KOPT-K1 (cell line): ENCODE data around the gene SPIN2B.
"Not testable (repeated sequence)": the region's sequence is repeated elsewhere in the genome, so short reads cannot be mapped to it uniquely, and the experiment has no call there.

ENCODE experiments used
- H3K27ac ChIP-seq: fragments of 200-600 bp; sonication (generic); 2 replicates; pipeline ENCODE4 v1.5.1; 2016; ENCODE audit warnings: antibody characterized with exemption, mild to moderate bottlenecking, low read depth, low read length; ENCODE audit not compliant: poor library complexity, severe bottlenecking
- H3K36me3 ChIP-seq: fragments of 200-600 bp; sonication (generic); 2 replicates; pipeline ENCODE4 v1.5.1; 2017; ENCODE audit warnings: antibody characterized with exemption, mild to moderate bottlenecking, low read length, moderate library complexity; ENCODE audit not compliant: insufficient read depth
- H3K9me3 ChIP-seq: fragments of 200-600 bp; sonication (generic); 2 replicates; pipeline ENCODE4 v1.5.1; 2017; ENCODE audit warnings: antibody characterized with exemption, low read length, mild to moderate bottlenecking; ENCODE audit not compliant: insufficient read depth, poor library complexity, severe bottlenecking

Gene SPIN2B

GRCh38 chrX:57117566-57117965, 3.8 kb downstream of the SPIN2B start:
- not testable (repeated sequence) for H3K36me3 ChIP-seq, H3K27ac ChIP-seq, H3K9me3 ChIP-seq

- peaks cover 8% of the 10 kb centered on the region for H3K9me3 ChIP-seq
- 0 out of 2 replicates have a peak, but pooled peaks cover 8% of the 10 kb centered on the region for H3K36me3 ChIP-seq
- no peak overlapping the region for H3K27ac ChIP-seq
Observed at GRCh38 chrX:57104921-57105398, 16.4 kb downstream of the SPIN2B start.

GRCh38 chrX:57104406-57104805, 16.9 kb downstream of the SPIN2B start:
- H3K36me3 ChIP-seq: 0 out of 2 replicates have a peak, but pooled peaks cover 8% of the 10 kb centered on the region
- no peak overlapping the region for H3K27ac ChIP-seq
- peaks cover 9% of the 10 kb centered on the region for H3K9me3 ChIP-seq

GRCh38 chrX:57103489-57103888, 17.9 kb downstream of the SPIN2B start:
- Histone ChIP-seq H3K27ac (peak overlapping the region; percentile 44), H3K36me3 (0 out of 2 replicates have a peak, but pooled peaks cover 8% of the 10 kb centered on the region), H3K9me3 (peaks cover 14% of the 10 kb centered on the region)

- H3K36me3 ChIP-seq: not testable (repeated sequence)
- H3K9me3 ChIP-seq: peaks cover 14% of the 10 kb centered on the region
- H3K27ac ChIP-seq: peak overlapping the region; percentile 44
Observed at GRCh38 chrX:57102918-57103317, 18.4 kb downstream of the SPIN2B start.

- H3K9me3 ChIP-seq: no peaks in the 10 kb centered on the region
- H3K36me3 ChIP-seq: no peaks in the 10 kb centered on the region
- no peak overlapping the region for H3K27ac ChIP-seq
Observed at GRCh38 chrX:57083143-57083542, 38.2 kb downstream of the SPIN2B start.

GRCh38 chrX:57074458-57074857, 46.9 kb downstream of the SPIN2B start:
- no peaks in the 10 kb centered on the region for H3K36me3 ChIP-seq
- no peaks in the 10 kb centered on the region for H3K9me3 ChIP-seq
- H3K27ac ChIP-seq: no peak overlapping the region

- H3K9me3 ChIP-seq: no peaks in the 10 kb centered on the region
- H3K27ac ChIP-seq: no peak overlapping the region
- H3K36me3 ChIP-seq: no peaks in the 10 kb centered on the region
Observed at GRCh38 chrX:57070185-57070984, 51.0 kb downstream of the SPIN2B start.
